Lower leg skin (tissue), 3 donors: Measurements from ENCODE around the gene HOXB1.

Source experiments
- CTCF ChIP-seq, 3 donors: fragments of 450-650 bp; IDR thresholded peaks; one replicate each; pipeline ENCODE4 v1.5.1; 2016; ENCODE audit warnings: antibody characterized with exemption in 3 of 3, mild to moderate bottlenecking in 3 of 3, moderate library complexity in 2 of 3
- POLR2A ChIP-seq, 2 donors: fragments of 450-650 bp; IDR thresholded peaks; one replicate each; pipeline ENCODE4 v1.6.1; 2016 to 2017; ENCODE audit warnings: antibody characterized with exemption in 2 of 2, mild to moderate bottlenecking in 1 of 2, moderate library complexity in 1 of 2

GRCh38 chr17:48556576-48557401 is 26.0 kb upstream of the HOXB1 start:
- no peak for TF ChIP-seq CTCF (IDR thresholded peaks at IDR 0.05)
- TF ChIP-seq POLR2A (IDR thresholded peaks at IDR 0.05): no peak
